Neural cell (in vitro differentiated cells): ENCODE data around the gene OXCT1. TPM values are rescaled to one million over a fixed set of nuclear protein-coding genes. Genes with fewer than 3 reads are reported as not detected.

ENCODE experiments used
- H2AFZ ChIP-seq: fragments of 200-600, 300-800 bp; sonication (generic), shearing (Covaris generic); 2 replicates; pipeline ENCODE4 v1.6.0; 2014; ENCODE audit warnings: low read depth, mild to moderate bottlenecking, antibody characterized with exemption, low read length, moderate library complexity
- H3F3A ChIP-seq: fragments of 200-600 bp; shearing (Covaris generic); 2 replicates; pipeline ENCODE4 v1.6.1; 2016; ENCODE audit warnings: mild to moderate bottlenecking, moderate library complexity, mixed read lengths, antibody characterized with exemption, low read length; ENCODE audit not compliant: insufficient read depth, poor library complexity, severe bottlenecking
- H3K27ac ChIP-seq: fragments of 200-600, 300-800 bp; sonication (generic), shearing (Covaris generic); 2 replicates; pipeline ENCODE4 v1.5.1; 2014; ENCODE audit warnings: mild to moderate bottlenecking, low read length, moderate library complexity
- H3K27me3 ChIP-seq: fragments of 300-800, 200-600 bp; sonication (generic), shearing (Covaris generic); 2 replicates; pipeline ENCODE4 v1.6.0; 2014; ENCODE audit warnings: mild to moderate bottlenecking, low read depth, low read length, moderate library complexity; ENCODE audit not compliant: insufficient read depth
- H3K36me3 ChIP-seq: fragments of 300-800, 200-600 bp; sonication (generic), shearing (Covaris generic); 2 replicates; pipeline ENCODE4 v1.5.1; 2014; ENCODE audit warnings: mild to moderate bottlenecking, antibody characterized with exemption, low read length, moderate library complexity; ENCODE audit not compliant: insufficient read depth
- H3K4me2 ChIP-seq: fragments of 300-800, 200-600 bp; sonication (generic), shearing (Covaris generic); 2 replicates; pipeline ENCODE4 v1.6.0; 2014; ENCODE audit warnings: mild to moderate bottlenecking, low read length
- H3K4me3 ChIP-seq: fragments of 300-800, 200-600 bp; sonication (generic), shearing (Covaris generic); 2 replicates; pipeline ENCODE4 v1.5.1; 2014; ENCODE audit warnings: mild to moderate bottlenecking, low read length, moderate library complexity
- H3K79me2 ChIP-seq: fragments of 200-600 bp; shearing (Covaris generic); replicated peaks from 2 replicates; pipeline ENCODE4 v1.6.0; 2014; ENCODE audit warnings: mild to moderate bottlenecking, low read length, moderate library complexity; ENCODE audit not compliant: insufficient read depth
- H3K9ac ChIP-seq: fragments of 300-800, 200-600 bp; sonication (generic), shearing (Covaris generic); 2 replicates; pipeline ENCODE4 v1.6.1; 2016; ENCODE audit warnings: mild to moderate bottlenecking, low read length, mixed read lengths
- H3K9me2 ChIP-seq: fragments of 200-600 bp; shearing (Covaris generic); 2 replicates; pipeline ENCODE4 v1.6.1; 2016; ENCODE audit warnings: mild to moderate bottlenecking, low read length, mixed read lengths; ENCODE audit not compliant: insufficient read depth
- H3K9me3 ChIP-seq: fragments of 200-600, 300-800 bp; sonication (generic), shearing (Covaris generic); 2 replicates; pipeline ENCODE4 v1.6.1; 2016; ENCODE audit warnings: mild to moderate bottlenecking, mixed run types, low read length, moderate library complexity, mixed read lengths
- H4K20me1 ChIP-seq: fragments of 200-600 bp; shearing (Covaris generic); 2 replicates; pipeline ENCODE4 v1.6.1; 2016; ENCODE audit warnings: mild to moderate bottlenecking, mixed run types; ENCODE audit not compliant: insufficient read depth
- EP300 ChIP-seq: fragments of 450-650 bp; conservative IDR thresholded peaks from 2 replicates; pipeline ENCODE4 v1.6.1; 2014; ENCODE audit warnings: antibody characterized with exemption, mild to moderate bottlenecking, moderate library complexity; ENCODE audit not compliant: poor library complexity, severe bottlenecking
- EZH2 ChIP-seq: fragments of 200-600, 300-800 bp; shearing (Covaris generic), sonication (generic); IDR thresholded peaks from 2 replicates; pipeline ENCODE4 v1.6.1; 2014; ENCODE audit warnings: antibody characterized with exemption, low read length, borderline replicate concordance, mild to moderate bottlenecking; ENCODE audit not compliant: insufficient read depth, poor library complexity, severe bottlenecking
- MXI1 ChIP-seq: fragments of 450-650 bp; conservative IDR thresholded peaks from 2 replicates; pipeline ENCODE4 v1.6.1; 2014; ENCODE audit warnings: antibody characterized with exemption, mild to moderate bottlenecking; ENCODE audit not compliant: poor library complexity, severe bottlenecking
- POLR2AphosphoS5 ChIP-seq: IDR thresholded peaks from 2 replicates; pipeline ENCODE4 v1.6.1; 2012
- RAD21 ChIP-seq: fragments of 450-650 bp; conservative IDR thresholded peaks from 2 replicates; pipeline ENCODE4 v1.6.1; 2014; ENCODE audit warnings: antibody characterized with exemption, mild to moderate bottlenecking, moderate library complexity
- SMC3 ChIP-seq: fragments of 450-650 bp; conservative IDR thresholded peaks from 2 replicates; pipeline ENCODE4 v1.6.1; 2014; ENCODE audit warnings: antibody characterized with exemption, mild to moderate bottlenecking, moderate library complexity; ENCODE audit not compliant: poor library complexity
- TAF1 ChIP-seq: IDR thresholded peaks from 2 replicates; pipeline ENCODE4 v1.6.1; 2012; ENCODE audit warnings: low read depth
- polyA plus RNA-seq: library from polyadenylated mRNA; depleted of rRNA; stranded (reverse); fragments of >200 nt; gene quantifications from 2 replicates; pipeline ENCODE4 v1.2.3, GENCODE V29; 2014
- TF ChIP-seq, protein P1 (sequence below): IDR thresholded peaks from 2 replicates; pipeline ENCODE4 v1.6.1; 2012; ENCODE audit warnings: borderline replicate concordance
- TF ChIP-seq, protein P2 (sequence below): fragments of 450-650 bp; IDR thresholded peaks from 2 replicates; pipeline ENCODE4 v1.5.1; 2014; ENCODE audit warnings: antibody characterized with exemption, mild to moderate bottlenecking, moderate library complexity; ENCODE audit not compliant: poor library complexity, severe bottlenecking

The OXCT1 gene
- polyA plus RNA-seq, 1 donor from 2014 or later = 90.5 TPM

GRCh38 chr5:41863871-41864486, 6.2 kb downstream of the OXCT1 start:
- Histone ChIP-seq H3K9ac (no peak overlapping the region), H3F3A (peaks cover 3% of the 10 kb centered on the region), H2AFZ (no peak overlapping the region), H3K27me3 (no peaks in the 10 kb centered on the region), H3K27ac (no peak overlapping the region), H3K79me2 (no peaks in the 10 kb centered on the region), H3K9me2 (no peaks in the 10 kb centered on the region), H3K4me2 (no peak overlapping the region), H4K20me1 (no peaks in the 10 kb centered on the region), H3K4me3 (no peak overlapping the region), H3K36me3 (no peaks in the 10 kb centered on the region), H3K9me3 (no peaks in the 10 kb centered on the region)
- TF ChIP-seq SMC3 (no peak), POLR2AphosphoS5 (no peak), EP300 (no peak), RAD21 (no peak), TAF1 (no peak), MXI1 (no peak), EZH2 (no peak)
- TF ChIP-seq, protein P1, sequence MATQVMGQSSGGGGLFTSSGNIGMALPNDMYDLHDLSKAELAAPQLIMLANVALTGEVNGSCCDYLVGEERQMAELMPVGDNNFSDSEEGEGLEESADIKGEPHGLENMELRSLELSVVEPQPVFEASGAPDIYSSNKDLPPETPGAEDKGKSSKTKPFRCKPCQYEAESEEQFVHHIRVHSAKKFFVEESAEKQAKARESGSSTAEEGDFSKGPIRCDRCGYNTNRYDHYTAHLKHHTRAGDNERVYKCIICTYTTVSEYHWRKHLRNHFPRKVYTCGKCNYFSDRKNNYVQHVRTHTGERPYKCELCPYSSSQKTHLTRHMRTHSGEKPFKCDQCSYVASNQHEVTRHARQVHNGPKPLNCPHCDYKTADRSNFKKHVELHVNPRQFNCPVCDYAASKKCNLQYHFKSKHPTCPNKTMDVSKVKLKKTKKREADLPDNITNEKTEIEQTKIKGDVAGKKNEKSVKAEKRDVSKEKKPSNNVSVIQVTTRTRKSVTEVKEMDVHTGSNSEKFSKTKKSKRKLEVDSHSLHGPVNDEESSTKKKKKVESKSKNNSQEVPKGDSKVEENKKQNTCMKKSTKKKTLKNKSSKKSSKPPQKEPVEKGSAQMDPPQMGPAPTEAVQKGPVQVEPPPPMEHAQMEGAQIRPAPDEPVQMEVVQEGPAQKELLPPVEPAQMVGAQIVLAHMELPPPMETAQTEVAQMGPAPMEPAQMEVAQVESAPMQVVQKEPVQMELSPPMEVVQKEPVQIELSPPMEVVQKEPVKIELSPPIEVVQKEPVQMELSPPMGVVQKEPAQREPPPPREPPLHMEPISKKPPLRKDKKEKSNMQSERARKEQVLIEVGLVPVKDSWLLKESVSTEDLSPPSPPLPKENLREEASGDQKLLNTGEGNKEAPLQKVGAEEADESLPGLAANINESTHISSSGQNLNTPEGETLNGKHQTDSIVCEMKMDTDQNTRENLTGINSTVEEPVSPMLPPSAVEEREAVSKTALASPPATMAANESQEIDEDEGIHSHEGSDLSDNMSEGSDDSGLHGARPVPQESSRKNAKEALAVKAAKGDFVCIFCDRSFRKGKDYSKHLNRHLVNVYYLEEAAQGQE = no peak
- TF ChIP-seq, protein P2, sequence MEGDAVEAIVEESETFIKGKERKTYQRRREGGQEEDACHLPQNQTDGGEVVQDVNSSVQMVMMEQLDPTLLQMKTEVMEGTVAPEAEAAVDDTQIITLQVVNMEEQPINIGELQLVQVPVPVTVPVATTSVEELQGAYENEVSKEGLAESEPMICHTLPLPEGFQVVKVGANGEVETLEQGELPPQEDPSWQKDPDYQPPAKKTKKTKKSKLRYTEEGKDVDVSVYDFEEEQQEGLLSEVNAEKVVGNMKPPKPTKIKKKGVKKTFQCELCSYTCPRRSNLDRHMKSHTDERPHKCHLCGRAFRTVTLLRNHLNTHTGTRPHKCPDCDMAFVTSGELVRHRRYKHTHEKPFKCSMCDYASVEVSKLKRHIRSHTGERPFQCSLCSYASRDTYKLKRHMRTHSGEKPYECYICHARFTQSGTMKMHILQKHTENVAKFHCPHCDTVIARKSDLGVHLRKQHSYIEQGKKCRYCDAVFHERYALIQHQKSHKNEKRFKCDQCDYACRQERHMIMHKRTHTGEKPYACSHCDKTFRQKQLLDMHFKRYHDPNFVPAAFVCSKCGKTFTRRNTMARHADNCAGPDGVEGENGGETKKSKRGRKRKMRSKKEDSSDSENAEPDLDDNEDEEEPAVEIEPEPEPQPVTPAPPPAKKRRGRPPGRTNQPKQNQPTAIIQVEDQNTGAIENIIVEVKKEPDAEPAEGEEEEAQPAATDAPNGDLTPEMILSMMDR = no peak

DNA sequence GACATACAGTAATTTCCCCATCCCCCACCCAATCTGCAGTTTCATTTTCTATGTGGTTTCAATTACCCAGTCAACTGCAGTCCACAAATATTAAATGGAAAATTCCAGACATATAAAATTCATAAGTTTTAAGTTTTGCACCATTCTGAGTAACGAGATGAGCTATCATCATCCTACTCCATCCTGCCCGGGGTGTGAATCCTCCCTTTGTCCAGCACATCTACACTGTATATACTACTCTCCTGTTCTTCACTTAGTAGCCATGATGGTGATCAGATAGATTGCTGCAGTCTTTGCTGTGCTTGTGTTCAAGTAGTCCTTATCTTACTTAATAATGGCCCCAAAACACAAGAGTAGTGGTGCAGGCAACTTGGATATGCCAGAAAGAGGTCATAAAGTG, 11.3 kb downstream of the OXCT1 start:
- Histone ChIP-seq H3K4me3 (no peak overlapping the region), H3K27ac (no peak overlapping the region), H3F3A (no peaks in the 10 kb centered on the region)

More for the DNA sequence above, 11.3 kb downstream of the OXCT1 start:
- H3K36me3 ChIP-seq = peaks cover 4% of the 10 kb centered on the region
- H3K4me2 ChIP-seq = no peak overlapping the region
- H3K27me3 ChIP-seq = no peaks in the 10 kb centered on the region
- TF ChIP-seq RAD21 (no peak), EP300 (no peak)
- TF ChIP-seq, protein P1 = no peak
- no peaks in the 10 kb centered on the region for H3K9me3 ChIP-seq
- H3K79me2 ChIP-seq = no peaks in the 10 kb centered on the region
- no peak overlapping the region for H2AFZ ChIP-seq
- no peak overlapping the region for H3K9ac ChIP-seq
- no peaks in the 10 kb centered on the region for H3K9me2 ChIP-seq
- H4K20me1 ChIP-seq = no peaks in the 10 kb centered on the region
